Measurements from ENCODE around the gene REG1A.

Gene REG1A

GRCh38 chr2:79128406-79128805, 8.1 kb downstream of the REG1A start:
- no peak for DNase-seq

DNA sequence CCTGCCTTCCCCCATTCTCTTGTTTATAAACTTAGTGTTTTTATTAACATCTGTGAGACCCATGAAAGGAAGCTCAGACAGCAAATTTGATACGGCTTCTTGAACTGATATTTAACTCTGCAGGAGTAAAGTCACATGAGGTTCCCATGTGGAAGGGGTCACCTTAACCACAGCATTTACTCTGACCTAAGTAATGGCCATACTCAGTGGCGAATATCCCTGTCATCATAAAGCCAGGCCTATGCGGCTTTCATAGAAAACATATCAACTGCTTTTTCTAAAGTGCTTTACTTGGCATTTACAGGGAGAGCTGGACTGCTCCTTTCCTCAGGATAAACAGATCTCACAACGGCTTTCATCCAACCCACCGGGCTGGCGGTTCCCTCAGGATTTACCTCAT, 9.0 kb downstream of the REG1A start:
- no peak for DNase-seq

- DNase-seq: no peak
Measured at GRCh38 chr2:79129804-79130203, 9.5 kb downstream of the REG1A start.

GRCh38 chr2:79131687-79132086, 11.4 kb downstream of the REG1A start:
- no peak for DNase-seq

DNA sequence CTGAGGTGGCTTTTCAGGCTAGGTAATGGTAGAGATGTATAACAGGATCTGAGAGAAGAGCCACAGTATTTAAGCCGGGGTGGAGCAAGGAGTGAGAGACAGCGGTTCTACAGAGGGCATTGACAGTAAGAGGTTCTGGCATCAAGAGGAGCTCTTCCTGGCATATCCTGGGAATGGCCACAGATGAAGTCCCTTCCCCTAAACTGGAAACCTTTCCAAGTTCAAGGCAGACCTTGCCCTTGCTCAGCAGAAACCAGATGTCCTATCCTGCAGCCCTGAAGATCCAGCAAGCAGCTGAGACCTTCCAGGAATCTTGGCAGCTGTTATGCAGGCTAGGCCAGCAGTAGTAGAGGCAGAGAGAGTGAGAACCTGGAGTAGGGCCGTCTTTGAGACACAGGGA, 18.1 kb downstream of the REG1A start:
- no peak for DNase-seq

- no peak for DNase-seq
Measured at GRCh38 chr2:79139423-79139822, 19.1 kb downstream of the REG1A start.

- no peak for DNase-seq
Measured at GRCh38 chr2:79155826-79156476, 35.7 kb downstream of the REG1A start.

DNA sequence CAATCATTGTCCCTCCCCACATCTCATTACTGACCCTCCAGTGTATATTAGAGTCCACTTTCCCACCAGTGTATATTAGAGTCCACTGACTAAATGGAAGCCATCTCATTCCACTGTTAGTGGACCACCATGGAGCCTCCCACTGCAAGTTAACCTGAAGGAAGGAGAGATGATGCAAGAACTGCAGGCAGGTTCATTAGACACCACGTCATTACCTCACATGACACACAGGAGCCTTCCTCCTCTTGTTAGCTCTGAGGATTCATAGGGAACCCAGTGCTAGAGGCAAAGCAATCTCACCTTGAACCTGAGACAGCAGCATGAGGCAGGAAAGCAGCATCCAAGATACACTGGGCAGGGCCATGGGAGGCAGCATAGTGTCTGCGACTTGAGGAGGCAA, 38.7 kb downstream of the REG1A start:
- DNase-seq: no peak

GRCh38 chr2:79159653-79160052, 39.4 kb downstream of the REG1A start, which contains the start of gene REG3A:
REG3A (minus strand) TSS chr2:79159753; CDS start chr2:79159405, 348 bp downstream.
- no peak for DNase-seq

DNA sequence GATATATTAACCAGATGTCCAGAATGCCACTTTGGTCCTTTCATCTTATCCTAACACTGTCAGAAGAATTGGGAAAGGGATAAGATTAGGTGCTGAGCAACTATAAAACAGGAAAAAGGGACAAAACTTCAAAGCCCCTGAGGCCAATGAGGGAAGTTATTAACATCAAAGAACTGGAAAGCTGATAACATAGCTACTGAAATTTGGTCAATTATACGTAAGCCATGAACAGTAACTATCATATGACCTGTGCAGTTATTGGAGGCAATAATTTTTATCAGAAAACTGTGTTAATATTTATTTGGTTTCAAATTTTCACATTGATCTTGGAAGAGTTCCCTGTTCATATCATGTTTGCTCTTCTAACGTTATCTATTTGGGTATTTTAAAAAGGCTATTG, 41.8 kb downstream of the REG1A start:
- no peak for DNase-seq

GRCh38 chr2:79162801-79163200, 42.5 kb downstream of the REG1A start:
- no peak for DNase-seq

DNA sequence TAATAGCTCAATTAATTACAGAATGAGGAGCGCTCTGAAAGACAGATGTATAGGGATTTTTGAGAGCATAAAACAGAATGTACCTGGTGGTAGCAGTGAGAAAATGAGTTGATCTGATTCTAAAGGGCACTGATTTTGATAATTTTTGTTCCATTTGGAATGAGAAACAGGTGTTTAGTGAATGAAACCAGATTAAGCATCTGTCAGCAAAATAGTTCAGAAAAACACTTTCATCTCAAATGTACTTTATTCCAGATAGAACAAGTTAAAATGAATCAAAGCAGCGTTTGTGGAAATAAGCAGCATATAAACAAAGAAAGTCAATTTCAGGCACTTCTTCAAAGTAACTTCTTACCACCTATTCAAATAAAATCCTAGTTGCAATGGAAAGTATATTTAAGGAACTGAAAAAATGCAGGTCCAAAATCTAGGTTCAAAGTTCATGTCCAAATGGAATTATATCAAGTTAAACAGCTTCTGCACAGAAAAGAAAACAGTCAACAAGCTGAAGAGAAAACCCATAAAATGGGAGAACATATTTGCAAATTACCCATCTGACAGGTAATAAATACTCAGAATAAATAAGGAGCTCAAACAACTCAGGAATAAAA, 51.2 kb downstream of the REG1A start:
- no peak for DNase-seq
